Measurements from ENCODE around the gene SBF1. TPM values are rescaled to one million over a fixed set of nuclear protein-coding genes. Genes with fewer than 3 reads are reported as not detected.
"Not testable (repeated sequence)": the region's sequence is repeated elsewhere in the genome, so short reads cannot be mapped to it uniquely, and the experiment has no call there.

SBF1 gene
- polyA plus RNA-seq, 1 of the 3 experiments (the other 2 are of a cell fraction): 29.1 TPM

DNA sequence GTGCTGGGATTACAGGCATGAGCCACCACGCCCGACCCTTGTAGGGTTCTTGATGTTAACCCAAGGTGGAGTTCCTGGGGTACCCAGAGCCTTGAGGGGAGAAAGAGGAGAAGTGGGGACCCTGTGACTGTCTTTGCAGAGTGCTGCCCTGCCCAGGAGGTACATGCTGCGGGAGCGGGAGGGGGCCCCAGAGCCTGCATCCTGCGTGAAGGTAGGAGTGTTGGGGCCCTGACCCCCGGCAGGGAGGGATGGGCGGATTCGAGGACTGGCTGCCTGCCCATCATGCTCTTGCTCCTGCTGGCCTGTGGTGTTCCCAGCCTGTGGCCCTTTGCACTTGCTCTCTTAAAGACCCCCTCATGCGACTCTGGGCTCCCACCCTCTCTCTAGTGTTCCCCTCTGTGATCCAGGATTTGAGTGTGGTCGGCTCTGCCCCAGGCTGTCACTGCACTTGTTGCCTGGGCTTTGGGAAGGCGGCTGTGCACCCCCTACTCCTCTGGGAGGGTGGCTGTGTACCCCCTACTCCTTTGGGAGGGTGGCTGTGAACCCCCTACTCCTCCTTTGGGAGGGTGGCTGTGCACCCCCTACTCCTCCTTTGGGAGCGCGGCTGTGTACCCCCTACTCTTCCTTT, 46.1 kb upstream of the SBF1 start:
- H2AFZ ChIP-seq (ENCODE audit: low read depth): no peak overlapping the region
- no peaks in the 10 kb centered on the region for H3F3A ChIP-seq (replicated peaks; ENCODE audit: insufficient read depth)
- POLR2A ChIA-PET: no interaction called here
- no peak for DNase-seq
- no peak for TF ChIP-seq POLR2AphosphoS5 (IDR thresholded peaks at IDR 0.05; ENCODE audit: low read depth, low read length)
- no peak for TF ChIP-seq SMC3 (IDR thresholded peaks at IDR 0.05; ENCODE audit: low read depth, low read length)
- TF ChIP-seq EZH2phosphoT487 (IDR thresholded peaks at IDR 0.05; ENCODE audit: borderline replicate concordance, low read depth): no peak
- TF ChIP-seq, protein P1, sequence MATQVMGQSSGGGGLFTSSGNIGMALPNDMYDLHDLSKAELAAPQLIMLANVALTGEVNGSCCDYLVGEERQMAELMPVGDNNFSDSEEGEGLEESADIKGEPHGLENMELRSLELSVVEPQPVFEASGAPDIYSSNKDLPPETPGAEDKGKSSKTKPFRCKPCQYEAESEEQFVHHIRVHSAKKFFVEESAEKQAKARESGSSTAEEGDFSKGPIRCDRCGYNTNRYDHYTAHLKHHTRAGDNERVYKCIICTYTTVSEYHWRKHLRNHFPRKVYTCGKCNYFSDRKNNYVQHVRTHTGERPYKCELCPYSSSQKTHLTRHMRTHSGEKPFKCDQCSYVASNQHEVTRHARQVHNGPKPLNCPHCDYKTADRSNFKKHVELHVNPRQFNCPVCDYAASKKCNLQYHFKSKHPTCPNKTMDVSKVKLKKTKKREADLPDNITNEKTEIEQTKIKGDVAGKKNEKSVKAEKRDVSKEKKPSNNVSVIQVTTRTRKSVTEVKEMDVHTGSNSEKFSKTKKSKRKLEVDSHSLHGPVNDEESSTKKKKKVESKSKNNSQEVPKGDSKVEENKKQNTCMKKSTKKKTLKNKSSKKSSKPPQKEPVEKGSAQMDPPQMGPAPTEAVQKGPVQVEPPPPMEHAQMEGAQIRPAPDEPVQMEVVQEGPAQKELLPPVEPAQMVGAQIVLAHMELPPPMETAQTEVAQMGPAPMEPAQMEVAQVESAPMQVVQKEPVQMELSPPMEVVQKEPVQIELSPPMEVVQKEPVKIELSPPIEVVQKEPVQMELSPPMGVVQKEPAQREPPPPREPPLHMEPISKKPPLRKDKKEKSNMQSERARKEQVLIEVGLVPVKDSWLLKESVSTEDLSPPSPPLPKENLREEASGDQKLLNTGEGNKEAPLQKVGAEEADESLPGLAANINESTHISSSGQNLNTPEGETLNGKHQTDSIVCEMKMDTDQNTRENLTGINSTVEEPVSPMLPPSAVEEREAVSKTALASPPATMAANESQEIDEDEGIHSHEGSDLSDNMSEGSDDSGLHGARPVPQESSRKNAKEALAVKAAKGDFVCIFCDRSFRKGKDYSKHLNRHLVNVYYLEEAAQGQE (IDR thresholded peaks at IDR 0.05; ENCODE audit: low read depth, low read length): no peak
- TF ChIP-seq, protein P2, sequence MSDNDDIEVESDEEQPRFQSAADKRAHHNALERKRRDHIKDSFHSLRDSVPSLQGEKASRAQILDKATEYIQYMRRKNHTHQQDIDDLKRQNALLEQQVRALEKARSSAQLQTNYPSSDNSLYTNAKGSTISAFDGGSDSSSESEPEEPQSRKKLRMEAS (IDR thresholded peaks at IDR 0.05; ENCODE audit: low read depth): no peak
- no peak for TF ChIP-seq FOXJ3 (CRISPR knock-in tag; IDR thresholded peaks at IDR 0.05)
- TF ChIP-seq RAD21 (IDR thresholded peaks at IDR 0.05; ENCODE audit: low read length): no peak
- no peak for TF ChIP-seq TEAD4 (IDR thresholded peaks at IDR 0.05; ENCODE audit: borderline replicate concordance, insufficient read depth)
- TF ChIP-seq RXRA (IDR thresholded peaks at IDR 0.05; ENCODE audit: borderline replicate concordance, low read depth): no peak
- no peak for TF ChIP-seq NRF1 (IDR thresholded peaks at IDR 0.05; ENCODE audit: low read depth, low read length)
- no peak for TF ChIP-seq ELF1 (IDR thresholded peaks at IDR 0.05)
- TF ChIP-seq, protein P3, sequence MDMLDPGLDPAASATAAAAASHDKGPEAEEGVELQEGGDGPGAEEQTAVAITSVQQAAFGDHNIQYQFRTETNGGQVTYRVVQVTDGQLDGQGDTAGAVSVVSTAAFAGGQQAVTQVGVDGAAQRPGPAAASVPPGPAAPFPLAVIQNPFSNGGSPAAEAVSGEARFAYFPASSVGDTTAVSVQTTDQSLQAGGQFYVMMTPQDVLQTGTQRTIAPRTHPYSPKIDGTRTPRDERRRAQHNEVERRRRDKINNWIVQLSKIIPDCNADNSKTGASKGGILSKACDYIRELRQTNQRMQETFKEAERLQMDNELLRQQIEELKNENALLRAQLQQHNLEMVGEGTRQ (IDR thresholded peaks at IDR 0.05; ENCODE audit: borderline replicate concordance, low read depth, low read length): no peak
- no peak for TF ChIP-seq YY1 (IDR thresholded peaks at IDR 0.05; ENCODE audit: low read depth)
- TF ChIP-seq MXI1 (IDR thresholded peaks at IDR 0.05; ENCODE audit: low read depth, low read length): no peak
- TF ChIP-seq FOXM1 (IDR thresholded peaks at IDR 0.05; ENCODE audit: low read depth): no peak
- TF ChIP-seq FOSL2 (IDR thresholded peaks at IDR 0.05; ENCODE audit: borderline replicate concordance, low read depth): no peak
- TF ChIP-seq, protein P4, sequence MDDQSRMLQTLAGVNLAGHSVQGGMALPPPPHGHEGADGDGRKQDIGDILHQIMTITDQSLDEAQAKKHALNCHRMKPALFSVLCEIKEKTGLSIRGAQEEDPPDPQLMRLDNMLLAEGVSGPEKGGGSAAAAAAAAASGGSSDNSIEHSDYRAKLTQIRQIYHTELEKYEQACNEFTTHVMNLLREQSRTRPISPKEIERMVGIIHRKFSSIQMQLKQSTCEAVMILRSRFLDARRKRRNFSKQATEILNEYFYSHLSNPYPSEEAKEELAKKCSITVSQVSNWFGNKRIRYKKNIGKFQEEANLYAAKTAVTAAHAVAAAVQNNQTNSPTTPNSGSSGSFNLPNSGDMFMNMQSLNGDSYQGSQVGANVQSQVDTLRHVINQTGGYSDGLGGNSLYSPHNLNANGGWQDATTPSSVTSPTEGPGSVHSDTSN (IDR thresholded peaks at IDR 0.05): no peak
- no peak for TF ChIP-seq RFX5 (IDR thresholded peaks at IDR 0.05; ENCODE audit: low read length)
- H3K27me3 ChIP-seq (ENCODE audit: insufficient read depth): no peaks in the 10 kb centered on the region
- no peak overlapping the region for H3K27ac ChIP-seq (ENCODE audit: low read depth in 2 of 2, low read length in 1 of 2)
- no peaks in the 10 kb centered on the region for H3K9me2 ChIP-seq
- no peaks in the 10 kb centered on the region for H3K9me3 ChIP-seq
- no peak overlapping the region for H3K4me2 ChIP-seq
- WGBS (ENCODE audit: low lambda C conversion rate): 88% methylated on average over 7 of the region's 13 CpGs
- H3K79me2 ChIP-seq (ENCODE audit: insufficient read depth): peaks cover 28% of the 10 kb centered on the region
- peaks cover 8% of the 10 kb centered on the region; the same call in 1 of the 2 replicates for H4K20me1 ChIP-seq (ENCODE audit: insufficient read depth)
- CTCF ChIA-PET: no interaction called here
- H3K36me3 ChIP-seq (replicated peaks in 1 of 2; ENCODE audit: control insufficient read depth in 1 of 2, insufficient read depth in 2 of 2, low read length in 1 of 2): peaks cover 7 to 54% of the 10 kb centered on the region in 2 experiments
- H3K9ac ChIP-seq: no peak overlapping the region
- peaks cover 7 to 13% of the 10 kb centered on the region in 2 experiments; a peak in 2 of 4 replicates for H3K4me1 ChIP-seq (ENCODE audit: control insufficient read depth in 1 of 2, insufficient read depth in 2 of 2, low read depth in 1 of 2, low read length in 1 of 2)
- H3K4me3 ChIP-seq (ENCODE audit: low read depth in 2 of 2, low read length in 1 of 2): no peak overlapping the region

DNA sequence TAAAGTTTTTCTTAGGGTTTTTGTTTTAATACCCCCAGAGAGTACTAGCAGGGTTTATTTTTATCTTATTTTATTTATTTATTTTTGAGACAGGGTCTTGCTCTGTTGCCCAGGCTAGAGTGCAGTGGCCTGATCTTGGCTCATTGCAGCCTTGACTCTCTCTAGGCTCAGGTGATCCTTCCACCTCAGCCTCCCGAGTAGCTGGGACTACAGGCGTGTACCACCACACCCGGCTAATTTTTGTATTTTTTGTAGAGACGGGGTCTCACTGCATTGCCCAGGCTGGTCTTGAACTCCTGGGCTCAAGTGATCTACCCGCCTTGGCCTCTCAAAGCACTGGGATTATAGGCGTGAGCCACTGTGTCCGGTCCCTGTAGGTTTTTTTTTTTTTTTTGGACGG, 45.3 kb upstream of the SBF1 start:
- Histone ChIP-seq H3K79me2 (ENCODE audit: insufficient read depth) (peaks cover 35% of the 10 kb centered on the region), H3K36me3 (replicated peaks in 1 of 2; ENCODE audit: control insufficient read depth in 1 of 2, insufficient read depth in 2 of 2, low read length in 1 of 2) (peaks cover 7 to 54% of the 10 kb centered on the region in 2 experiments), H3K4me1 (ENCODE audit: control insufficient read depth in 1 of 2, insufficient read depth in 2 of 2, low read depth in 1 of 2, low read length in 1 of 2) (peaks cover 7 to 13% of the 10 kb centered on the region in 2 experiments; a peak in 2 of 4 replicates)
- H3F3A ChIP-seq (replicated peaks; ENCODE audit: insufficient read depth); H3K9ac ChIP-seq; H3K9me2 ChIP-seq; DNase-seq; H3K27me3 ChIP-seq (ENCODE audit: insufficient read depth); H3K9me3 ChIP-seq; H4K20me1 ChIP-seq (ENCODE audit: insufficient read depth); H2AFZ ChIP-seq (ENCODE audit: low read depth); H3K4me2 ChIP-seq; H3K4me3 ChIP-seq (ENCODE audit: low read depth in 2 of 2, low read length in 1 of 2); H3K27ac ChIP-seq (ENCODE audit: low read depth in 2 of 2, low read length in 1 of 2); POLR2A ChIA-PET; CTCF ChIA-PET: not testable (repeated sequence)
- WGBS (ENCODE audit: low lambda C conversion rate): 96% methylated on average over 8 of the region's 8 CpGs

All from SK-N-SH (cell line).